Aorta (tissue), 5 donors: Measurements from ENCODE around the gene NTM. TPM values are rescaled to one million over a fixed set of nuclear protein-coding genes. Genes with fewer than 3 reads are reported as not detected.

ENCODE experiments used
- ATAC-seq: fragments of 200-7000 bp; cut with Tn5 transposase; one replicate; pipeline ENCODE4 v1.9.1; 2022; ENCODE audit warnings: moderate library complexity; ENCODE audit not compliant: low FRiP score
- DNase-seq, 2 donors: peaks; one replicate each; pipeline ENCODE4 v3.0.0-alpha.2; 2020
- H3K27ac ChIP-seq, 2 donors: one replicate each; pipeline ENCODE4 v1.5.1; 2013; ENCODE audit warnings: low read length in 2 of 2, mild to moderate bottlenecking in 2 of 2, moderate library complexity in 2 of 2, control low read depth in 1 of 2, inconsistent platforms in 1 of 2, low read depth in 1 of 2
- H3K27me3 ChIP-seq, 2 donors: one replicate each; pipeline ENCODE4 v1.6.1; 2013; ENCODE audit warnings: control low read depth in 1 of 2, low read length in 1 of 2, mild to moderate bottlenecking in 1 of 2, moderate library complexity in 1 of 2; ENCODE audit not compliant: insufficient read depth in 2 of 2, control insufficient read depth in 1 of 2
- H3K36me3 ChIP-seq, 2 donors: one replicate each; pipeline ENCODE4 v1.6.1; 2013; ENCODE audit warnings: control low read depth in 1 of 2, low read length in 1 of 2, mild to moderate bottlenecking in 1 of 2; ENCODE audit not compliant: insufficient read depth in 2 of 2, control insufficient read depth in 1 of 2
- H3K4me1 ChIP-seq, 2 donors: one replicate each; pipeline ENCODE4 v1.6.1; 2013; ENCODE audit warnings: low read length in 2 of 2, control low read depth in 1 of 2, mild to moderate bottlenecking in 1 of 2, moderate library complexity in 1 of 2; ENCODE audit not compliant: insufficient read depth in 2 of 2, control insufficient read depth in 1 of 2
- H3K4me3 ChIP-seq, 2 donors: one replicate each; pipeline ENCODE4 v1.5.1; 2013; ENCODE audit warnings: low read length in 2 of 2, control low read depth in 1 of 2, mild to moderate bottlenecking in 1 of 2
- H3K9me3 ChIP-seq: one replicate; pipeline ENCODE4 v1.6.1; 2013; ENCODE audit warnings: mild to moderate bottlenecking, low read length; ENCODE audit not compliant: control insufficient read depth
- WGBS, 2 donors: extraction: QIAGEN DNeasy Blood & Tissue Kit; methylation state at CpG; one replicate each; pipeline ENCODE4 v1.1.7; 2013; 5-methylcytosine and 5-hydroxymethylcytosine counted together
- intact Hi-C, 2 donors: fragments of 100-400 bp; cut with DNase I; formaldehyde crosslinking; loops; one replicate each; pipeline versions ENCODE4 v1.14.2 to v1.15.0; 2022
- polyA plus RNA-seq, 2 donors: library from polyadenylated mRNA; stranded (reverse); fragments of 200-250 nt; gene quantifications; one replicate each; pipeline ENCODE4 v1.2.3, GENCODE V29; 2013
- total RNA-seq, 2 donors: library from RNA; stranded (reverse); fragmentation: NEBNext Ultra II Directional; extraction: Animal tissue kit (Norgen Biotek cat#: 25700); gene quantifications; one replicate each; pipeline ENCODE4 v1.2.1, GENCODE V29; 2021
- donor health status: healthy with polysubstance abuse.
- donor health status: Bipolar disorder and iron deficiency.
- donor health status: DM: no; HTN: no; CAD: no.
- donor health status: DM: no; HTN: no; CAD: no.
- donor health status: DM: yes; HTN: yes; CAD: no.

Gene NTM
- total and polyA plus RNA-seq, 4 donors: 0.28 to 5.3 (median 1.9) TPM; not detected in 1

DNA sequence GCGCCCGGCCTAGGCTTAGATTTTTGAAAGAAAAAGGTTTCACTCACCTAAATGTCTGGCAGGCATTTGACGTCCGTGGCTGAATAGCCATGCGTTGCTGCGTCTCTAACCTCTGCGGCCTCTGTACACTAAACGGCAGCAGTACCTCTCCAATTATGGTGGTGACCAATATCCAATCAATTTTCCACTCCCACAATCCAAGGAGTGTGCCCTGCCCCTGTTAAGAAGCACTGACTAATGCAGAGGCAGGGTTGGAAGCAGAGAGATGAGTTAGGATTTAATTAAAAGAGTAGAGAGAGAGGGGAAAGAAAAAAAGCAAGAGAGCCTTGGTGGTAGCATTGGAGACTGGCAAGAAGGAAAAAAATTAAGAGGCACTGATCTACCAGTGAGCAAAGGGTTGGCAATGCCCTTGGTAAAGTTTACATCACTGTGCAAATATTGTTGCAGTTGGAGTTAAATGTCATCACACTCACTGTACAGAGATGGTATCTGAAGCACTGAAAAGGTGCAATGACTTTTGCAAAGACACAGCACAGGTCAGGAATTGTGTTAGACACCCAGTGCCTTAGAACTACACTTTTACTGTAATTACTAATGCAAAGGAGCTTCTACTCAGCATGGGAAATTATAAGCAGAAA lies 526.7 kb downstream of the NTM start:
- no peaks in the 10 kb centered on the region for H3K4me1 ChIP-seq
- intact Hi-C loops: no loop called here
- no peak for ATAC-seq
- no peak for DNase-seq
- H3K4me3 ChIP-seq: no peak overlapping the region
- no peak overlapping the region for H3K27ac ChIP-seq
- no peaks in the 10 kb centered on the region for H3K27me3 ChIP-seq
- H3K36me3 ChIP-seq: no peaks in the 10 kb centered on the region
- 86 to 89% methylated on average over 8 of the region's 8 CpGs for WGBS, 2 donors
- H3K9me3 ChIP-seq: no peaks in the 10 kb centered on the region

DNA sequence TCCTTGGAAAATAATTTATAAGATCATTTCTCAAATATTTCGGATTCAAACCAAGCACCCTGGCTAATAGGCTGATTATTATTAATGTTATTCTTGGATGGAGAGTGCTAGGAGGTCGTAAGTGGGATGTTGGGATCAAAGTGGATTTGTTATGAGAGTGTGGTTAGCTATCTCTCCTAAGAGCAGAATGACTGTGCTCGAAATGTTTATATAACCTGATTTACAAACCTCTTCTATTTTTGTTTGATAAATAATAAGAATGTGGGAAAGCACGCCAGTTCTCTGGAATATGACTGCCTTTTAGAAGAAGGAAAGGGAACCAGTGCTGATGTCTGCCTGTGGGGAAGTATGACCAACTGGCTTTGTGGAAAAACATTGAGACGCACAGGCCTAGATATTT lies 527.5 kb downstream of the NTM start:
- Histone ChIP-seq H3K27ac (no peak overlapping the region), H3K4me1 (no peaks in the 10 kb centered on the region), H3K4me3 (no peak overlapping the region), H3K9me3 (no peaks in the 10 kb centered on the region), H3K36me3 (no peaks in the 10 kb centered on the region), H3K27me3 (no peaks in the 10 kb centered on the region)
- intact Hi-C loops: no loop called here
- ATAC-seq (no peak), DNase-seq (no peak)
- 10 to 32% methylated on average over 5 of the region's 5 CpGs for WGBS, 2 donors

DNA sequence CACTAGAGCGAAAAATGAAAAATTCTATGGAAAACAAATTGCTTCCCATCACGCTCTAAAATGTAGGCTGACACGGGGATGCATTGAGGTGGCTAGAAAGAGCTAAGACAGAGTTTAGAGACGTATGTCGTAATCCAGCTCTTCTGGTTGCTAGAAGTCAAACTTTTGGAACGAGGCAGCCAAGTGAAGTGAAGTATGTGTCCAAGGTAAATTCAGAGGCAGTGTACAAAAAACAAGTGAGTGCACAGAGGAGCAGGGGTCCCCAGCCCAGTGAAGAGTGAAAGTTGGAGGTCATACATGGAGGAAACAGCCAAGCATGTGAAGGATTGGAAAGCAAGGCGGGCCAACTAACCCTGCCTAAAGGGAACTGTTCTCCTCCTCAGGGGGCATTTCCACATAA lies 528.5 kb downstream of the NTM start:
- Histone ChIP-seq H3K36me3 (no peaks in the 10 kb centered on the region), H3K4me3 (no peak overlapping the region), H3K4me1 (no peaks in the 10 kb centered on the region), H3K27ac (no peak overlapping the region), H3K9me3 (no peaks in the 10 kb centered on the region), H3K27me3 (no peaks in the 10 kb centered on the region)
- intact Hi-C loops: no loop called here
- peak; percentile 28 for ATAC-seq
- DNase-seq: no peak
- 58 to 68% methylated on average over 7 of the region's 7 CpGs for WGBS, 2 donors

DNA sequence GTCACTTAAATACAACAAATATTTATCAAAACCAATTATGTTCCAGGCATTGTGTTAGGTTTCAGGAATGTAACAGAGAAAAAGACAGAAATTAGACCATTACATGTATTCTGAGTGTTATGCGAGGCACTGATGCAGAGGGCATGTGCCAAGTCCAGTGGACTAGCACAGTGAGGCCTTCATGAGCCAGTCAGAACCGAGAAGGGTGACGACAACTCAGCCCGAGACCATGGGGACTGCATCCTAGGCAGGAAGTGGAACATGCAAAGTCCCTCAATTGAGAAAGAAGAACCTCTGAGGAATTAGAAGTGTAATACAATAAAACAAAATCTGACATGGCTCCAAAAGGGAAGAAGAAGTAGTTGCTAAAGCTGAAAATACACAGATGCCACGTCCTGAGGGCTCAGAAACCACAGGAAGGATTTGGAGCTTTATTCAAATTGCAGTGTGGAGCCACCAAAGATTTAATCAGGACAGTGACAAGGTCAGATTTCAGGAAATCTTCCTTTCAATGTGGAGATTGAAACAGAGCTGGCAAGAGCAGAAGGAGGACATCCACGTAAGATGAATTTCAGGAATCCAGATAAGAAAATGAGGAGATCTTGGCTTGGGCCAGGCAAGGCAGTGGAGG lies 529.6 kb downstream of the NTM start:
- H3K36me3 ChIP-seq: no peaks in the 10 kb centered on the region
- no peak for DNase-seq
- intact Hi-C loops: no loop called here
- no peaks in the 10 kb centered on the region for H3K9me3 ChIP-seq
- no peak overlapping the region for H3K27ac ChIP-seq
- H3K4me1 ChIP-seq: no peaks in the 10 kb centered on the region
- no peak for ATAC-seq
- 46 to 47% methylated on average over 6 of the region's 6 CpGs for WGBS, 2 donors
- H3K4me3 ChIP-seq: no peak overlapping the region
- no peaks in the 10 kb centered on the region for H3K27me3 ChIP-seq

DNA sequence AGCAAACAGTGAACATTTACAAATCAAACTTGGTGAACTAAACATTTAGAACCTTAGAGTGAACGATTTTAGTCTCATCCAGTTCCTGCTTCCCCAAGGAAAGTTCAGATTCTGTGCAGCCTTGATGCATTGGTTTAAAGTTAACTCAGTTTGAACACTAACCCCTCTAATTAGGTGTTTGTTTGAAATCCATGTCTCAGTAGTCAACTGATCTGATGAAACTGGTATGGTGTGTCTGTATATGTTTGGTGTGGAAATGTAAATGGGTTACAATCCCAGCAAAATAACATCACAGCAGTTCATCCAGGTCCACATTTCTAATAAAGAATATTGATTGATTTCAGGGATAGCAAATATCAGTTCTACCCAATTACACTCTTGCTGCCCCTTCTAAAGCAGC lies 532.0 kb downstream of the NTM start:
- intact Hi-C loops: no loop called here
- Histone ChIP-seq H3K27ac (no peak overlapping the region), H3K4me3 (no peak overlapping the region), H3K36me3 (no peaks in the 10 kb centered on the region), H3K4me1 (no peaks in the 10 kb centered on the region), H3K27me3 (no peaks in the 10 kb centered on the region), H3K9me3 (no peaks in the 10 kb centered on the region)
- WGBS, 2 donors: 34 to 52% methylated on average over 1 of the region's 1 CpG
- no peak for DNase-seq
- no peak for ATAC-seq

DNA sequence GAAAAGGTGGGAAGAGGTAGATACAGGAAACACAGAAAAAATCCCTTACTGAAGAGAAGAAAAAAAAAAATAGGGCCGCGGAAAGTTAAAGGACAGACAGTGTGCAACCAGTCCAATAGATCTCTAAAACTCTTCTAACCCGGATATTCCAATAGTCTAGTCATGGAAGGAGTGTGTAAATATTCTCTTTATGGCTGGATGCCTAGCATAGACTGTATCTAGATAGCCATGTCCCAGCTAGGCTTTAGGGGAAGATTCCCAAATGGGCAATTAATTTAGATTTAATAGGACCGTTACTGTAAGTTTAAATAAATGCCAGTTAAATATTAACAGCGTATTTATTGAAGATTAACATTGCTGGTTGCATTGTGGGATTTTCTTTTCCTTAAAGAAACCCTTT lies 532.7 kb downstream of the NTM start:
- H3K4me3 ChIP-seq: no peak overlapping the region
- H3K27me3 ChIP-seq: no peaks in the 10 kb centered on the region
- ATAC-seq: no peak
- H3K4me1 ChIP-seq: no peaks in the 10 kb centered on the region
- DNase-seq: no peak
- H3K9me3 ChIP-seq: no peaks in the 10 kb centered on the region
- intact Hi-C loops: no loop called here
- H3K36me3 ChIP-seq: no peaks in the 10 kb centered on the region
- 62 to 65% methylated on average over 5 of the region's 5 CpGs for WGBS, 2 donors
- no peak overlapping the region for H3K27ac ChIP-seq

DNA sequence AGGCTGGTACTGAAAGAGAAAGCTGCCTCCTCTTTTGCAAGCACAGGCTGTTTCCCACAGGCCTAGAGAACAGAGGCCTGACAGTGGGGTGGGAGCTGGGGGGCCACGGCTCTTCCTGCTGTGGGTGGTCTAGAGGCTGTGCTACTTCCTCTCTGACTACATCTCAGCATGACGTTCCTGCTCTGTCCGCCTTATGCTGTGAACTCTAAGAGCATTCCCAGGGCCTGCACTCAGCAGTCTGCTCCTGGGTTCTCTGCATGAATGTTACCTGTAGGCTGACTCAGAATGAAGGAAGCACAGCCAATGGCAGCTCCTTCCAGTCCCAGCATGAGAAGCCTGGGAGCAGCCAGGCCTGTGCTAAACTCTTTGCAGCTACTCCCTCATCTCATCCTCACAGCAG lies 534.3 kb downstream of the NTM start:
- Histone ChIP-seq H3K9me3 (no peaks in the 10 kb centered on the region), H3K4me3 (no peak overlapping the region), H3K36me3 (no peaks in the 10 kb centered on the region), H3K4me1 (no peaks in the 10 kb centered on the region), H3K27ac (no peak overlapping the region), H3K27me3 (no peaks in the 10 kb centered on the region)
- ATAC-seq: no peak
- WGBS, 2 donors: 24 to 29% methylated on average over 3 of the region's 3 CpGs
- no peak for DNase-seq
- intact Hi-C loops: no loop called here

DNA sequence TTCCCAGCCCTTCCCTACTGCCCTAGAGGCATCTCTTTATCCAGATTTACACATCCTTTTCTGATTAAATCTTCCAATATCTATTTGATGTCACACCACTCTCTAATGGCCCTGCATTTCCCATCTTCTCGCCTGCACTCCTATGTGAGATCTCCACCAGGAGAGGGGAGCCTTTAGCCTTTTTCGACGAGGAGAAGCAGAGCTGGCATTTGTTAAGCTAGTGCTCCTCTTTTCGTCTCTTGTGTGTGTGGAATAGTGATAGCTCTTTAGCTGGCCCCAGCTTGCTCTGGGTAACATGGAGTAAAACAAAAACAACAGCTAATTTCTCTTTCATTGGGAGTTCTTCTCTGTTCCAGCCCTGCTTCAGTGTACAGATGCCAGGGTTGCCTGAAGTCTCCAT lies 536.5 kb downstream of the NTM start:
- ATAC-seq (no peak), DNase-seq (no peak)
- H3K36me3 ChIP-seq: no peaks in the 10 kb centered on the region
- intact Hi-C loops: no loop called here
- no peaks in the 10 kb centered on the region for H3K27me3 ChIP-seq
- H3K4me1 ChIP-seq: no peaks in the 10 kb centered on the region
- H3K4me3 ChIP-seq: no peak overlapping the region
- H3K9me3 ChIP-seq: no peaks in the 10 kb centered on the region
- no peak overlapping the region for H3K27ac ChIP-seq
- WGBS, 2 donors: 34 to 38% methylated on average over 4 of the region's 4 CpGs

DNA sequence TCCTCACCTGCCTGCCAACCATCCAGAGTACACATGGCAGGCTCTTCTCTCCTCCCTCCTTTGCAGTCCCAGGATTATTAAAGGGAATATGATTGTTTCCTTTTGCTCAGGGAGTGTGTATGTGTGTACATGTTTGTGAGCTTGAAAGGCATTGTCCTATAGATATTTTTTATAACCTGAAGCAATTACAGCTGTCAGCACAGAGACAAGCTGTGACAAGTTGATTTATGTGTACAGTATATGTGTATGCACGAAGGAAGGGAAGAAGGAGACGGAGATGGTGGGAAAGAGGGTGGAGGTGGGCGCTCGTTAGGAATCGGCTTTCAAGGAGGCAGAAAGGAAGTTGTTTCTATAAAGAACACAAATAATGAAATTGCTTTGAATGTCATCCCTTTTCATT lies 537.0 kb downstream of the NTM start:
- H3K4me3 ChIP-seq: no peak overlapping the region
- no peaks in the 10 kb centered on the region for H3K27me3 ChIP-seq
- no peaks in the 10 kb centered on the region for H3K9me3 ChIP-seq
- no peaks in the 10 kb centered on the region for H3K36me3 ChIP-seq
- no peaks in the 10 kb centered on the region for H3K4me1 ChIP-seq
- intact Hi-C loops: no loop called here
- 54 to 68% methylated on average over 5 of the region's 5 CpGs for WGBS, 2 donors
- ATAC-seq (no peak), DNase-seq (no peak)
- H3K27ac ChIP-seq: no peak overlapping the region
